Naive thymus-derived CD4-positive, alpha-beta T cell (primary cell): ENCODE measurements around the gene MBLAC2. TPM values are rescaled to one million over a fixed set of nuclear protein-coding genes. Genes with fewer than 3 reads are reported as not detected.

Experiments used
- ATAC-seq: fragments of 150-1000 bp; cut with Tn5 transposase; 2 replicates; pipeline ENCODE4 v1.10.0; 2021; ENCODE audit warnings: mild to moderate bottlenecking, moderate library complexity
- CTCF ChIA-PET: fragments of 350-600 bp; sonication (Branson Sonifier 250); formaldehyde crosslinking; loops from one replicate; lab custom pipeline; 2021; ENCODE audit warnings: antibody characterized with exemption; lab: Charles Lee
- POLR2A ChIA-PET: fragments of 350-600 bp; sonication (Branson Sonifier 250); formaldehyde crosslinking; loops from one replicate; lab custom pipeline; 2021; ENCODE audit warnings: antibody characterized with exemption, inconsistent platforms; lab: Charles Lee
- DNase-seq, 9 donors: peaks; one replicate each; pipeline versions ENCODE4 v3.0.0 to v3.0.0-alpha.2; 2020 to 2022; ENCODE audit warnings: mixed read lengths in 1 of 9
- H3K27ac ChIP-seq: one replicate; pipeline ENCODE4 v1.7.0; 2013; ENCODE audit warnings: mild to moderate bottlenecking, low read depth, low read length, moderate library complexity
- H3K27me3 ChIP-seq, 2 donors: one replicate each; pipeline ENCODE4 v1.7.0; 2013; ENCODE audit warnings: low read length in 2 of 2, mild to moderate bottlenecking in 2 of 2, moderate library complexity in 2 of 2; ENCODE audit not compliant: control insufficient read depth in 2 of 2, insufficient read depth in 2 of 2
- H3K36me3 ChIP-seq, 3 experiments: 1 replicate in 2 of 3; 2 replicates in 1 of 3; pipeline ENCODE4 v1.7.0; 2013; ENCODE audit warnings: low read length in 3 of 3, mild to moderate bottlenecking in 3 of 3, moderate library complexity in 1 of 3; ENCODE audit not compliant: insufficient read depth in 3 of 3, control insufficient read depth in 2 of 3
- H3K4me1 ChIP-seq, 2 donors: one replicate each; pipeline ENCODE4 v1.7.0; 2013; ENCODE audit warnings: low read length in 2 of 2, mild to moderate bottlenecking in 2 of 2, moderate library complexity in 1 of 2; ENCODE audit not compliant: control insufficient read depth in 2 of 2, insufficient read depth in 2 of 2
- H3K4me3 ChIP-seq: 2 replicates; pipeline ENCODE4 v1.7.0; 2013; ENCODE audit warnings: mild to moderate bottlenecking, low read length
- H3K9me3 ChIP-seq, 3 experiments: 1 replicate in 2 of 3; 2 replicates in 1 of 3; pipeline ENCODE4 v1.7.0; 2013; ENCODE audit warnings: low read length in 3 of 3; ENCODE audit not compliant: control insufficient read depth in 2 of 3
- H3K27ac Mint-ChIP-seq, 9 donors: one replicate each; pipeline ENCODE4 v1.8.0; 2020 to 2022; ENCODE audit warnings: mixed read lengths in 9 of 9, mild to moderate bottlenecking in 8 of 9, moderate library complexity in 5 of 9, inconsistent platforms in 2 of 9
- H3K27me3 Mint-ChIP-seq, 5 donors: one replicate each; pipeline ENCODE4 v1.8.0; 2021 to 2022; ENCODE audit warnings: mixed read lengths in 5 of 5, mild to moderate bottlenecking in 1 of 5
- H3K36me3 Mint-ChIP-seq, 5 donors: one replicate each; pipeline ENCODE4 v1.8.0; 2020 to 2022; ENCODE audit warnings: mixed read lengths in 5 of 5, mild to moderate bottlenecking in 3 of 5, inconsistent platforms in 1 of 5
- H3K4me1 Mint-ChIP-seq, 7 donors: one replicate each; pipeline ENCODE4 v1.8.0; 2020 to 2022; ENCODE audit warnings: mixed read lengths in 7 of 7, mild to moderate bottlenecking in 3 of 7, inconsistent platforms in 1 of 7
- H3K4me3 Mint-ChIP-seq, 10 donors: one replicate each; pipeline ENCODE4 v1.8.0; 2020 to 2022; ENCODE audit warnings: mild to moderate bottlenecking in 10 of 10, mixed read lengths in 10 of 10, moderate library complexity in 6 of 10, inconsistent platforms in 2 of 10
- H3K9me3 Mint-ChIP-seq, 11 donors: one replicate each; pipeline ENCODE4 v1.8.0; 2020 to 2022; ENCODE audit warnings: mixed read lengths in 11 of 11, mild to moderate bottlenecking in 4 of 11, inconsistent platforms in 1 of 11, moderate library complexity in 1 of 11
- intact Hi-C, 2 donors: fragments of 100-400 bp; cut with micrococcal nuclease; formaldehyde crosslinking; loops; one replicate each; pipeline ENCODE4 v1.15.1; 2023
- polyA plus RNA-seq, 2 donors: library from polyadenylated mRNA; unstranded; fragments of 300-500 nt; fragmentation: Illumina TruSeq; gene quantifications; one replicate each; pipeline ENCODE4 v1.2.3, GENCODE V29; 2021
- total RNA-seq, 6 experiments: library from RNA in 5 of 6; stranded (reverse) in 5 of 6; gene quantifications; 1 replicate in 5 of 6; 2 replicates in 1 of 6; pipeline ENCODE4 v1.2.3 and lab custom pipeline; 2021 to 2026

The MBLAC2 gene
- total and polyA plus RNA-seq, 7 experiments from 2014 or later, result 5.1 to 17.6 (median 6.3) TPM

DNA sequence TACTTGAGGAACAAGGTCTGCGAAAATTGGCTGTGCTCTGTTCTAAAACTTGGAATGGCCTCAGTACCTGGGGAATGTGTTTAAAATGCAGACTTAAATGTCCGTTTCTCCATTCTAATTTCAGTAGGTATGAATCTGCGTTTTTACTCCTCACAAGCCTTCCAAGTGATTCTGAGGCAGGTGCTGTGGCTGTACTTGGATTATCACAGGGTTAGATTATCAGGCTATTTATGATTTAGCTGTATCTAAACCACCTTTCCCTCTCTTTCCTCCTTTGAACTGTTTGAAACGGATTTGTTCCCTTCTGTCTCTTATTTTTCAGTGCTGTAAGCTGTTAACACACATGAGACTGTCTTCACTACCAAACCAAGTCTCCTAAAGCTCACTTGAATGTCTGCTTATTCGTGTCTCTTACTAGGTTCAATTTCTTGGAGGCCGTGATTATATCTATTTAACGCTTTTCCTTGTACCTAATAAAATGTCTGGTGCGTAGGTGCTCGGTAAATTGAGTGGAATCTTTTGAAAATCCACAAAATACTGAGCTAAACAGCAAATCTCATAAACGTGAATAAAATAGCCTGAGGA, 64.3 kb downstream of the MBLAC2 start:
- intact Hi-C loops, result loop anchor here in 1 of 2 donors (5.0 kb wide), 1 partner anchor 817 kb away; no protein-coding TSS in a partner anchor
- Histone ChIP-seq H3K27ac (peak overlapping the region; percentile 90), H3K4me3 (peak overlapping the region; percentile 100), H3K9me3 (no peaks in the 10 kb centered on the region), H3K27me3 (no peaks in the 10 kb centered on the region), H3K36me3 (peaks cover 0 to 5% (median 0%) of the 10 kb centered on the region in 3 experiments), H3K4me1 (peaks cover 7 to 13% of the 10 kb centered on the region in 2 donors)
- no peak for ATAC-seq
- Mint-ChIP-seq H3K27ac (no peak overlapping the region), H3K9me3 (no peaks in the 10 kb centered on the region), H3K27me3 (peaks cover 0 to 4% (median 0%) of the 10 kb centered on the region in 5 donors), H3K4me1 (peaks cover 12 to 21% (median 16%) of the 10 kb centered on the region in 7 donors), H3K36me3 (peaks cover 8 to 14% (median 9%) of the 10 kb centered on the region in 5 donors), H3K4me3 (no peak overlapping the region)
- no peak for DNase-seq
- ChIA-PET CTCF (interaction anchor here (0.5 to 2.9 kb wide), 7 partner anchors 9 to 141 kb away, joined by 3 to 19 read pairs (median 4); partner anchors contain the start of genes LYSMD3, MBLAC2 and POLR3G), POLR2A (interaction anchor here (0.8 to 3.2 kb wide), 17 partner anchors 9 to 975 kb away, joined by 3 to 49 read pairs (median 7); partner anchors contain the start of genes ARRDC3, LYSMD3, MBLAC2 and POLR3G)

DNA sequence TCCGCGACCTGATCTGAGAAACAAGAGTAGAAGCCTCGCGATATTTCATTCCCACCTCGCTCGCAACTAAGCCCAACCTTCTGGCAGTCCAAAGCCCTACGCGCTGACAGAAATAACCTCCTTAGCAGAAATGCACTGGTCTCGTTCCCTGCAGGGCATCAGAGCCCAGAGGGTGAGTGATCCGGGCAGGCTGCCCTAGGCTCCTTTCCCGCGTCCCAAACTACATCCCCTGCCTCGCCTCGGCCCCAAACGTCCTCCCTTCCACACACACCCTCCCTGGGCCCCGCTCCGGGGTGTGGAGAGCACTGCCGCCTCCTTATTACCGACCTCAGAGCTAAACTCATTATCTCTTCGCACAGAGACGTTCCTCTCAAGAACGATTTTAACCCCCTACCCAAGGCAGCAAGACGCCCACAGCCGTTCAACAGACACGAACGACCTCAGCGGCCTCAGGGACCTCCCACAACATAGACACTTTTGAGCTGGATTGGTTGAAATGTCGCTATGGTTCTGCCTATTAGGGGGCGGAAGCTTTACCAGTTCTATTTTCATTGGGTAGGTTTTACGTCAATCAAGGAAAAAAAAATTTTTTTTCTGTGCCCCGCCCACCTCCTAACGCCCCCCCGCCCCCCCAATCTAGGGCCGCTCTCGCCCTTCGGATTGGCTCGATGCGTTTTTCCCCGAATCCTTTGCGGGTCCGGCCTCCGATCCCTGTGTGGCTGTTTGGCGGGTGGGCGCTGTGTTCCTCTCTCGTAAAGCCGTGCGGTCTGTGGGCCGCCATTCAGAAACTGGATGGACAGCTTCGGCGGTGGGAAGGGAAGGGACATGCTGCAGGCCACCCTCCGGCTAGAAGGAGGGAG, 65.0 kb downstream of the MBLAC2 start, which contains the start of gene CETN3:
TSS of gene CETN3 (minus strand) at position 439 of the 860 bp plus-strand sequence. CDS start at position 344, 95 bp downstream.
- Mint-ChIP-seq H3K27me3 (peaks cover 0 to 4% (median 0%) of the 10 kb centered on the region in 5 donors), H3K4me3 (no peak within 1 kb of the TSS), H3K4me1 (peaks cover 12 to 26% (median 16%) of the 10 kb centered on the region in 7 donors), H3K36me3 (peaks cover 8 to 19% (median 13%) of the 10 kb centered on the region in 5 donors), H3K9me3 (no peaks in the 10 kb centered on the region), H3K27ac (no peak within 1 kb of the TSS)
- intact Hi-C loops, result loop anchor here (1.0 to 10.0 kb wide), 9 partner anchors 30 to 1905 kb away; partner anchors contain the start of genes LYSMD3 (in 2 of the 2), MBLAC2 (in 2 of the 2) and POLR3G (in 2 of the 2)
- peak within 1 kb of the TSS; percentile 93 for H3K27ac ChIP-seq
- H3K4me3 ChIP-seq, result peak within 1 kb of the TSS; percentile 100
- POLR2A ChIA-PET, result interaction anchor here (0.8 to 3.2 kb wide), 17 partner anchors 9 to 976 kb away, joined by 3 to 49 read pairs (median 7); partner anchors contain the start of genes ARRDC3, LYSMD3, MBLAC2 and POLR3G
- H3K27me3 ChIP-seq, result no peaks in the 10 kb centered on the region
- H3K4me1 ChIP-seq, result peaks cover 7 to 13% of the 10 kb centered on the region in 2 donors
- H3K36me3 ChIP-seq, result peaks cover 0 to 5% (median 0%) of the 10 kb centered on the region in 3 experiments
- DNase-seq (peak; percentile 72 to 93 (median 88)), ATAC-seq (peak; percentile 94)
- H3K9me3 ChIP-seq, result no peaks in the 10 kb centered on the region
- CTCF ChIA-PET, result interaction anchor here (0.6 to 2.9 kb wide), 7 partner anchors 10 to 140 kb away, joined by 3 to 19 read pairs (median 4); partner anchors contain the start of genes LYSMD3, MBLAC2 and POLR3G

DNA sequence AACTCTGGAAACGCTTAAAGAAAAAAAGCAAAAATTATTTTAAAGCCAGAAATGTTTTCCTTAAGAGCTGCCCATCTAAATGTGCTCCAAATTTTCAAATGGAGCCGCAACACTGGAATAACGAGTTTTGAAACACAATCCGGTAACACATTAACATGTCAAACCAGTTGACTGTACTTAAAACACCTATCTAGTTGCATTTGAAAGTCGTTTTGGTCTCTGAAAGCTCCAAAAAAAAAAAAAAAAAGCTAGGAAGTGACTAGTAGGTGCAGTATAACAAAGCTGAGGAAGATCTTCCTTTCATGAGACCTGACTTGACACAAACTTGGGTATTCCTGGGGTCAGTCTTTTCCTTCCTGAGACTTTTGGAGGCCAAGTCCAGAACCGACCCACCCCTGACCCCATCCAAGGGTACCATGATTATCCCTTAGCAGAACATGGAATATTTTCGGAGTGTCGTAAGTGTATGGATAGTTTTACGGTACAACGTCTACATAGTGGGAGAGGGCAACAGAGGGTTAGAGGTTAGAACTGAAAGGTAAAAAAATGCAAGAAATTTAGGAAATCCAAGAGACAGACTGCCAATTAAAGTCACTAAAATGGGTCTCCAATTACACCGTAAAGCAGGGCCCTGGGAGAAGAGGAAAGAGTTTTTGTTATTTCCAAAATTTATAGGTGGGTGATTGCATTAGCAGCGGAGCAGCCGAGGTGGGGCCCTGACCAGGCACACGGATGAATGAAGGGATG, 65.8 kb downstream of the MBLAC2 start:
- POLR2A ChIA-PET, result interaction anchor here (0.6 to 3.2 kb wide), 9 partner anchors 12 to 976 kb away, joined by 3 to 49 read pairs (median 7); partner anchors contain the start of genes ARRDC3, LYSMD3, MBLAC2 and POLR3G
- ATAC-seq, result no peak

More for the DNA sequence above, 65.8 kb downstream of the MBLAC2 start:
- no peak overlapping the region for H3K27ac Mint-ChIP-seq
- CTCF ChIA-PET, result interaction anchor here (0.6 to 2.9 kb wide), 3 partner anchors 9 to 121 kb away, joined by 3 to 19 read pairs (median 4); partner anchors contain the start of gene LYSMD3
- no peak overlapping the region for H3K4me3 Mint-ChIP-seq
- H3K9me3 Mint-ChIP-seq, result no peaks in the 10 kb centered on the region
- peaks cover 0 to 4% (median 0%) of the 10 kb centered on the region in 5 donors for H3K27me3 Mint-ChIP-seq
- Histone ChIP-seq H3K27me3 (no peaks in the 10 kb centered on the region), H3K4me1 (peaks cover 7 to 13% of the 10 kb centered on the region in 2 donors), H3K4me3 (peak overlapping the region; percentile 100), H3K36me3 (peaks cover 0 to 9% (median 0%) of the 10 kb centered on the region in 3 experiments), H3K9me3 (no peaks in the 10 kb centered on the region), H3K27ac (peak overlapping the region; percentile 93)
- intact Hi-C loops, result loop anchor here (1.0 to 10.0 kb wide), 8 partner anchors 31 to 1904 kb away; partner anchors contain the start of genes LYSMD3 (in 2 of the 2), MBLAC2 (in 2 of the 2) and POLR3G (in 2 of the 2)
- peaks cover 12 to 26% (median 16%) of the 10 kb centered on the region in 7 donors for H3K4me1 Mint-ChIP-seq
- DNase-seq, result no peak
- H3K36me3 Mint-ChIP-seq, result peaks cover 8 to 23% (median 14%) of the 10 kb centered on the region in 5 donors

Other genes starting within 250 kb of the MBLAC2 start
- gene CETN3, start 65.0 kb downstream of the MBLAC2 start, total RNA-seq, result 10 to 100 TPM in 3 of 5 experiments, 1 to 10 TPM in 2; 4.4 to 31.0 (median 22.1) TPM
- gene CETN3, start 65.0 kb downstream of the MBLAC2 start, polyA plus RNA-seq, result 10 to 100 TPM; 29.3 to 32.7 TPM
- gene POLR3G, start 93 bp upstream of the MBLAC2 start, total RNA-seq, result 1 to 10 TPM in 3 of 5 experiments, under 1 TPM in 2; 0.51 to 3.0 (median 1.5) TPM
- under 1 TPM; 0.77 to 0.87 TPM for gene POLR3G, start 93 bp upstream of the MBLAC2 start, polyA plus RNA-seq
- 10 to 100 TPM; 15.8 to 32.0 (median 25.6) TPM for gene LYSMD3, start 54.8 kb upstream of the MBLAC2 start, total RNA-seq
- gene LYSMD3, start 54.8 kb upstream of the MBLAC2 start, polyA plus RNA-seq, result 10 to 100 TPM in 1 of 2 donors, 1 to 10 TPM in 1; 7.5 to 14.1 TPM
- 1 to 10 TPM in 1 of 5 experiments, under 1 TPM in 1, not detected in 3; 0.32 to 1.1 TPM for gene ADGRV1, start 84.0 kb upstream of the MBLAC2 start, total RNA-seq
- gene ADGRV1, start 84.0 kb upstream of the MBLAC2 start, polyA plus RNA-seq, result not detected